ENCODE results near the gene TESK2.

Gene TESK2

DNA sequence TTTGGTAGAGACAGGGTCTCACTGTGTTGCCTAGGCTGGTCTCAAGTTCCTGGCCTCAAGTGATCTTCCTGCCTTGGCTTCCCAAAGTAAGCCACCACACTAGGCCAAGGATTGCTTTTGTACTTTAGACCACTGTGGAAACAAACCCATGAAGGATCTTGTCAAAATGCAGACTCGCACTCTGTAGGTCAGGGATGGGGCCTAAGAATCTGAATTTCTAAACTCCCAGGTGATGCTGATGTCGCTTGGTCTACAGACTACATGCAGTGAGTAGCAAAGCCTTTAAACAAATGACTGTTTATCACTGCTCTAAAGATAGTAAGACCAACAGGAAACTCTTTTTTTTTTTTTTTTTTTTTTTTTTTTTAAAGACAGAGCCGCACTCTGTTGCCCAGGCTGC, 96.6 kb downstream of the TESK2 start:
- TF ChIP-seq NFIC (IDR thresholded peaks at IDR 0.05) = no peak
- TF ChIP-seq FOXM1 (IDR thresholded peaks at IDR 0.05; ENCODE audit: borderline replicate concordance, low read depth) = no peak
- TF ChIP-seq ZBTB7A (IDR thresholded peaks at IDR 0.05; ENCODE audit: low read depth) = no peak
- TF ChIP-seq, protein P1, sequence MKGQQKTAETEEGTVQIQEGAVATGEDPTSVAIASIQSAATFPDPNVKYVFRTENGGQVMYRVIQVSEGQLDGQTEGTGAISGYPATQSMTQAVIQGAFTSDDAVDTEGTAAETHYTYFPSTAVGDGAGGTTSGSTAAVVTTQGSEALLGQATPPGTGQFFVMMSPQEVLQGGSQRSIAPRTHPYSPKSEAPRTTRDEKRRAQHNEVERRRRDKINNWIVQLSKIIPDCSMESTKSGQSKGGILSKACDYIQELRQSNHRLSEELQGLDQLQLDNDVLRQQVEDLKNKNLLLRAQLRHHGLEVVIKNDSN (IDR thresholded peaks at IDR 0.05) = no peak
- TF ChIP-seq, protein P2, sequence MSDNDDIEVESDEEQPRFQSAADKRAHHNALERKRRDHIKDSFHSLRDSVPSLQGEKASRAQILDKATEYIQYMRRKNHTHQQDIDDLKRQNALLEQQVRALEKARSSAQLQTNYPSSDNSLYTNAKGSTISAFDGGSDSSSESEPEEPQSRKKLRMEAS (IDR thresholded peaks at IDR 0.05) = no peak
- TF ChIP-seq TAF1 (IDR thresholded peaks at IDR 0.05; ENCODE audit: low read depth) = no peak
- no peak for TF ChIP-seq YY1 (IDR thresholded peaks at IDR 0.05; ENCODE audit: low read depth)
- TF ChIP-seq, protein P3, sequence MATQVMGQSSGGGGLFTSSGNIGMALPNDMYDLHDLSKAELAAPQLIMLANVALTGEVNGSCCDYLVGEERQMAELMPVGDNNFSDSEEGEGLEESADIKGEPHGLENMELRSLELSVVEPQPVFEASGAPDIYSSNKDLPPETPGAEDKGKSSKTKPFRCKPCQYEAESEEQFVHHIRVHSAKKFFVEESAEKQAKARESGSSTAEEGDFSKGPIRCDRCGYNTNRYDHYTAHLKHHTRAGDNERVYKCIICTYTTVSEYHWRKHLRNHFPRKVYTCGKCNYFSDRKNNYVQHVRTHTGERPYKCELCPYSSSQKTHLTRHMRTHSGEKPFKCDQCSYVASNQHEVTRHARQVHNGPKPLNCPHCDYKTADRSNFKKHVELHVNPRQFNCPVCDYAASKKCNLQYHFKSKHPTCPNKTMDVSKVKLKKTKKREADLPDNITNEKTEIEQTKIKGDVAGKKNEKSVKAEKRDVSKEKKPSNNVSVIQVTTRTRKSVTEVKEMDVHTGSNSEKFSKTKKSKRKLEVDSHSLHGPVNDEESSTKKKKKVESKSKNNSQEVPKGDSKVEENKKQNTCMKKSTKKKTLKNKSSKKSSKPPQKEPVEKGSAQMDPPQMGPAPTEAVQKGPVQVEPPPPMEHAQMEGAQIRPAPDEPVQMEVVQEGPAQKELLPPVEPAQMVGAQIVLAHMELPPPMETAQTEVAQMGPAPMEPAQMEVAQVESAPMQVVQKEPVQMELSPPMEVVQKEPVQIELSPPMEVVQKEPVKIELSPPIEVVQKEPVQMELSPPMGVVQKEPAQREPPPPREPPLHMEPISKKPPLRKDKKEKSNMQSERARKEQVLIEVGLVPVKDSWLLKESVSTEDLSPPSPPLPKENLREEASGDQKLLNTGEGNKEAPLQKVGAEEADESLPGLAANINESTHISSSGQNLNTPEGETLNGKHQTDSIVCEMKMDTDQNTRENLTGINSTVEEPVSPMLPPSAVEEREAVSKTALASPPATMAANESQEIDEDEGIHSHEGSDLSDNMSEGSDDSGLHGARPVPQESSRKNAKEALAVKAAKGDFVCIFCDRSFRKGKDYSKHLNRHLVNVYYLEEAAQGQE (IDR thresholded peaks at IDR 0.05; ENCODE audit: low read depth) = no peak
- TF ChIP-seq EGR1 (IDR thresholded peaks at IDR 0.05) = no peak
- TF ChIP-seq RAD21 (IDR thresholded peaks at IDR 0.05; ENCODE audit: low read depth) = no peak
- TF ChIP-seq EP300 (IDR thresholded peaks at IDR 0.05; ENCODE audit: borderline replicate concordance) = no peak
- TF ChIP-seq CEBPB (IDR thresholded peaks at IDR 0.05) = no peak
- no peak for TF ChIP-seq TEAD4 (IDR thresholded peaks at IDR 0.05)
- no peak for TF ChIP-seq CREB1 (IDR thresholded peaks at IDR 0.05; ENCODE audit: low read depth)
- no peak for TF ChIP-seq TCF12 (IDR thresholded peaks at IDR 0.05; ENCODE audit: low read depth)

GRCh38 chr1:45393718-45394302, 97.2 kb downstream of the TESK2 start:
- TF ChIP-seq TEAD4 (IDR thresholded peaks at IDR 0.05) (no peak), YY1 (IDR thresholded peaks at IDR 0.05; ENCODE audit: low read depth) (no peak), FOXM1 (IDR thresholded peaks at IDR 0.05; ENCODE audit: borderline replicate concordance, low read depth) (no peak), NFIC (IDR thresholded peaks at IDR 0.05) (no peak), EGR1 (IDR thresholded peaks at IDR 0.05) (no peak), TAF1 (IDR thresholded peaks at IDR 0.05; ENCODE audit: low read depth) (no peak), TCF12 (IDR thresholded peaks at IDR 0.05; ENCODE audit: low read depth) (no peak), EP300 (IDR thresholded peaks at IDR 0.05; ENCODE audit: borderline replicate concordance) (no peak), CEBPB (IDR thresholded peaks at IDR 0.05) (no peak), RAD21 (IDR thresholded peaks at IDR 0.05; ENCODE audit: low read depth) (no peak)
- TF ChIP-seq, protein P1 (IDR thresholded peaks at IDR 0.05) = no peak
- TF ChIP-seq, protein P2 (IDR thresholded peaks at IDR 0.05) = no peak

- no peak for TF ChIP-seq TAF1 (IDR thresholded peaks at IDR 0.05; ENCODE audit: low read depth)
- no peak for TF ChIP-seq ZBTB7A (IDR thresholded peaks at IDR 0.05; ENCODE audit: low read depth)
- TF ChIP-seq, protein P2 (IDR thresholded peaks at IDR 0.05) = no peak
- TF ChIP-seq RAD21 (IDR thresholded peaks at IDR 0.05; ENCODE audit: low read depth) = no peak
- TF ChIP-seq TCF12 (IDR thresholded peaks at IDR 0.05; ENCODE audit: low read depth) = no peak
- TF ChIP-seq EP300 (IDR thresholded peaks at IDR 0.05; ENCODE audit: borderline replicate concordance) = no peak
- no peak for TF ChIP-seq NFIC (IDR thresholded peaks at IDR 0.05)
- TF ChIP-seq, protein P1 (IDR thresholded peaks at IDR 0.05) = no peak
- no peak for TF ChIP-seq EGR1 (IDR thresholded peaks at IDR 0.05)
- no peak for TF ChIP-seq CREB1 (IDR thresholded peaks at IDR 0.05; ENCODE audit: low read depth)
- TF ChIP-seq, protein P3 (IDR thresholded peaks at IDR 0.05; ENCODE audit: low read depth) = no peak
- TF ChIP-seq FOXM1 (IDR thresholded peaks at IDR 0.05; ENCODE audit: borderline replicate concordance, low read depth) = no peak
- TF ChIP-seq CEBPB (IDR thresholded peaks at IDR 0.05) = no peak
- TF ChIP-seq YY1 (IDR thresholded peaks at IDR 0.05; ENCODE audit: low read depth) = no peak
- no peak for TF ChIP-seq TEAD4 (IDR thresholded peaks at IDR 0.05)
Measured at GRCh38 chr1:45386219-45386618, 104.7 kb downstream of the TESK2 start.

- TF ChIP-seq CEBPB (IDR thresholded peaks at IDR 0.05) (no peak), TCF12 (IDR thresholded peaks at IDR 0.05; ENCODE audit: low read depth) (no peak), TEAD4 (IDR thresholded peaks at IDR 0.05) (no peak), EP300 (IDR thresholded peaks at IDR 0.05; ENCODE audit: borderline replicate concordance) (no peak), RAD21 (IDR thresholded peaks at IDR 0.05; ENCODE audit: low read depth) (no peak), CREB1 (IDR thresholded peaks at IDR 0.05; ENCODE audit: low read depth) (no peak), FOXM1 (IDR thresholded peaks at IDR 0.05; ENCODE audit: borderline replicate concordance, low read depth) (no peak)
Measured at GRCh38 chr1:45385302-45385701, 105.7 kb downstream of the TESK2 start.

DNA sequence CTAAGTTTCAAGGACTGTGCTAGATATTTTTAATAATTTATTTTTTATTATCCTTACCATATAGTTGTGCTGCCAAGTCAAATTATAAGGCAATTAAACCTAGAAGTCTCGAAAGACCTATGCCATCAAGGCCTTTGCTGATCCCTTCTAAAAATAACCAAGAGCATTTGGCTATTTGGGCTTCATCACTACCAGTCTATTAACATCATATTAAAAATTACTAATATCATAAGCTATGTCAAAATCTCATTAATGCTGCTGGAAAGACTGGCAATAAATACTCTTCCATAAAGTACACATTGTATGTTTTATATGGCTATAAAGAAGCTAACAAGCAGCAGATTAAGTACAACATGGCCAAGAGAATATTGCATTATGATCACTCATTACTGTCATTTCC, 107.8 kb downstream of the TESK2 start:
- no peak for TF ChIP-seq NFIC (IDR thresholded peaks at IDR 0.05)
- TF ChIP-seq TEAD4 (IDR thresholded peaks at IDR 0.05) = no peak
- TF ChIP-seq, protein P1 (IDR thresholded peaks at IDR 0.05) = no peak
- TF ChIP-seq TCF12 (IDR thresholded peaks at IDR 0.05; ENCODE audit: low read depth) = no peak
- TF ChIP-seq CREB1 (IDR thresholded peaks at IDR 0.05; ENCODE audit: low read depth) = no peak
- no peak for TF ChIP-seq EP300 (IDR thresholded peaks at IDR 0.05; ENCODE audit: borderline replicate concordance)
- TF ChIP-seq, protein P2 (IDR thresholded peaks at IDR 0.05) = no peak

Measured in Ishikawa (cell line).